NCI-H187 (cell line): ENCODE results near the gene TCOF1.

Experiments
- DNase-seq, 2 experiments: peaks; one replicate each; lab custom pipeline; 2025; lab: John Stamatoyannopoulos, UW

TCOF1 gene

GRCh38 chr5:150357326-150358260, at the start of gene TCOF1:
Gene TCOF1 (plus strand): TSS chr5:150357697. CDS start chr5:150357747, 50 bp downstream.
- peak; percentile 91 to 92 for DNase-seq

GRCh38 chr5:150309101-150309885, 48.2 kb upstream of the TCOF1 start:
- no peak for DNase-seq

GRCh38 chr5:150309886-150310239, 47.6 kb upstream of the TCOF1 start:
- no peak for DNase-seq

GRCh38 chr5:150310246-150310645, 47.3 kb upstream of the TCOF1 start:
- no peak for DNase-seq

GRCh38 chr5:150311015-150311692, 46.3 kb upstream of the TCOF1 start:
- no peak for DNase-seq

- no peak for DNase-seq
Observed at GRCh38 chr5:150312518-150312917, 45.0 kb upstream of the TCOF1 start.

- no peak for DNase-seq
Observed at GRCh38 chr5:150313501-150313900, 44.0 kb upstream of the TCOF1 start.

GRCh38 chr5:150313921-150314716, 43.4 kb upstream of the TCOF1 start:
- no peak for DNase-seq

- no peak for DNase-seq
Observed at GRCh38 chr5:150315245-150315644, 42.3 kb upstream of the TCOF1 start.

GRCh38 chr5:150316320-150316719, 41.2 kb upstream of the TCOF1 start:
- no peak for DNase-seq

- DNase-seq: no peak
Observed at GRCh38 chr5:150317048-150318003, 40.2 kb upstream of the TCOF1 start.

GRCh38 chr5:150318613-150319483, 38.6 kb upstream of the TCOF1 start:
- no peak for DNase-seq

GRCh38 chr5:150319484-150319790, 38.1 kb upstream of the TCOF1 start:
- no peak for DNase-seq

- DNase-seq: no peak
Observed at GRCh38 chr5:150320044-150320613, 37.4 kb upstream of the TCOF1 start.

- DNase-seq: no peak
Observed at GRCh38 chr5:150321211-150321610, 36.3 kb upstream of the TCOF1 start.

- no peak for DNase-seq
Observed at GRCh38 chr5:150321784-150322183, 35.7 kb upstream of the TCOF1 start.

GRCh38 chr5:150322202-150322601, 35.3 kb upstream of the TCOF1 start:
- DNase-seq: no peak

- DNase-seq: no peak
Observed at GRCh38 chr5:150323092-150323491, 34.4 kb upstream of the TCOF1 start.

GRCh38 chr5:150323819-150324218, 33.7 kb upstream of the TCOF1 start:
- no peak for DNase-seq
